ENCODE measurements around the gene RPA1.

GRCh38 chr17:1936766-1937165, 107.0 kb downstream of the RPA1 start:
- no peak for TF ChIP-seq CTCF (conservative IDR thresholded peaks at IDR 0.05 in 1 of 2, IDR thresholded peaks at IDR 0.05 in 1 of 2; ENCODE audit: low read depth in 1 of 2, low read length in 2 of 2)
- no peak for TF ChIP-seq EZH2 (IDR thresholded peaks at IDR 0.05; ENCODE audit: low read length, missing control alignments)
